NCI-H187 treated with DMSO at 0.1 percent for 48 hours (cell line): ENCODE measurements around the gene HRAS.
"Not testable (repeated sequence)": the region's sequence is repeated elsewhere in the genome, so short reads cannot be mapped to it uniquely, and the experiment has no call there.

ENCODE experiments used
- DNase-seq: peaks from one replicate; lab custom pipeline; 2025; lab: John Stamatoyannopoulos, UW

HRAS gene

DNA sequence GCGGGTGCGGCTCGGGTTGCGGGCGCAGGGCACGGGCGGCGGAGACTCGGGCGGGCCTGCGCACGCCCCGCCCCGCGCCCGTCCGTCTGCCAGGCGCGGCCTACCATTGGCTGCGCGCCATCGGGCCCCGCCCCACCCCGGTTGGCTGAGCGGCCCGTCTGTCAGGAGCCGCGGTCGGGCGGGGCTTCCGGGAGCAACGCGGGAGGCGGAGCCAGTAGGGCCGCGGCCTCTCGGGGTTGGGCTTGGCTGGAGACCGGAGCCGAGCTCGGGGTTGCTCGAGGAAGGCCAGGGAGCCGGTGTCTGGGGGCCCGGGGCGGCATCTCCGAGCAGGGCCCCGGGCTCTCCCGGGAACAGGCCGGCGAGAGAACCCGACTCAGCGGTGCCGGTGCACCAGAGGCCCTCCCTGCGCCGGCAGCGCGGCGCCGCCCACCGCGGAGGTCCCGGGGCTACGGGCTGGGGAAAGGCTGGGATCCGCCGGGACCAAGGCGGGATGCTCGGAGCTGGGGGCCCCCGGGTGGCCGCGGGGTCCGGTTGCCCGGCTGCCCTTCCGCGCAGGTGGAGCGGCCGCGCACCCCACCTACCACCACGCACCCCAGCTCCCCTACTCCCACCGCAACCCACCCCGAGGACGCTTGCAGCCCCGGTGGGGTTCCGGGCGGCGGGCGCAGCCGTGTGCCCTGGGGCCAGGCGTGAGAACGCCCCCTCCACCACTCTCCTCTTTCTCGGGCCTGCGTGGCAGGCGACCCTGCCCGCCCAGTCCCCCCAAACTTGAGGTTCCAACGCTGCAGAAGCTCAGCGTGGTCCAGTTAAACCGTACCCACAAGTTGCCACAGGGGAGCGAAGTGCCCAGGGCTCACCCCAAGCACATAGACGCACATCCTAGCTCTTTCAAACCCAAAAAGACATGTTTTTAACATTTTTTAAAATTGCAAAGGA, at the start of gene HRAS:
TSS of gene HRAS (minus strand) at position 58 of the 936 bp plus-strand sequence.
- peak; percentile 34 for DNase-seq

GRCh38 chr11:584287-584686, 48.9 kb upstream of the HRAS start:
- no peak for DNase-seq

GRCh38 chr11:581752-582151, 46.4 kb upstream of the HRAS start:
- DNase-seq = no peak

- DNase-seq = no peak
These were observed 46.0 kb upstream of the HRAS start for GRCh38 chr11:581342-581741.

- no peak for DNase-seq
These were observed 44.6 kb upstream of the HRAS start for GRCh38 chr11:579830-580601.

DNA sequence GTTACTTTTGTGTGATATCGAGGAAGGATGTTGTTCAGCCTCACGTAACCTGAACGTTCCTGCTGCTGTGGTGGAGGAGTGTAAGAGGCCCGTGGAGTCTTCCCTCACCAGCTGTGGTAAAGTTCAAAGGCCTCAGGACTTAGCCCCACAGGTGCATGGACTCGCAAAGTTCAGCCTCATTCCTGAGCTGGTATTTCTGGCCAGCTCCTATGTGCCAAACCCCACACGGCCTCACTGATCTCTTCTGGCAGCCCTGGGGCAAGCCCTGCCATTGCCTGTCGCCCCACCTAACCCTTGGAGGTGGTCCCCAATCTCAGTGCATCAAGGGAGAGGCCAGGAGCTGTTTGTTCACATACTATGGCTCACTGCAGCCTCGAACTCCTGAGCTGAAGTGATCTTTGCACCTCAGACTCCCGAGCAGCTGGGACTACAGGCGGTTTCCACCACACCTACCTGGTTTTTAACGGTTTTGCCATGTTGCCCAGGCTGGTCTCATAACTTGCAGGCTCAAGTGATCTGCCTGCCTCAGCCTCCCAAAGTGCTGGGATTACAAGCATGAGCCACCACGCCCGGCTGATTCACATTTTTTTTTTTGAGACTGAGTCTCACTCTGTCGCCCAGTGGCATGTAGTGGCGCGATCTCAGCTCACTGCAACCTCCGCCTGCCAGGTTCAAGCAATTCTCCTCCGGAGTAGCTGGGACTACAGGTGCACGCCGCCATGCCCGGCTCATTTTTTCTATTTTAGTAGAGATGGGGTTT, 43.1 kb upstream of the HRAS start:
- DNase-seq = no peak

DNA sequence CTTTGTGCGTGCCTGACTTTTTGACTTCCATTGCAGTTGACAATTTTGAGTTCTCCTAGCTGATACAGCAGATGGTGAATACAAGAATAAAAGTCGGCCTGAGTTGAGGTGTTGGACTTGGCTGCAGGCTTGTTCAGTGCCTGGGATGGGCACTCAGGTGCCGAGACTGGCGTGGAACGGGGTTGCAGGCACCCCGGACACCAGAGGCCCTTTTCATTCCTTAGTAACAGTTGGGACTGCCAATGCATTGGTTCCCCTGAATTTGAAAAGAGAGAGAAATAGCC, 42.2 kb upstream of the HRAS start:
- DNase-seq = no peak

- DNase-seq = no peak
These were observed 41.6 kb upstream of the HRAS start for GRCh38 chr11:576811-577610.

DNA sequence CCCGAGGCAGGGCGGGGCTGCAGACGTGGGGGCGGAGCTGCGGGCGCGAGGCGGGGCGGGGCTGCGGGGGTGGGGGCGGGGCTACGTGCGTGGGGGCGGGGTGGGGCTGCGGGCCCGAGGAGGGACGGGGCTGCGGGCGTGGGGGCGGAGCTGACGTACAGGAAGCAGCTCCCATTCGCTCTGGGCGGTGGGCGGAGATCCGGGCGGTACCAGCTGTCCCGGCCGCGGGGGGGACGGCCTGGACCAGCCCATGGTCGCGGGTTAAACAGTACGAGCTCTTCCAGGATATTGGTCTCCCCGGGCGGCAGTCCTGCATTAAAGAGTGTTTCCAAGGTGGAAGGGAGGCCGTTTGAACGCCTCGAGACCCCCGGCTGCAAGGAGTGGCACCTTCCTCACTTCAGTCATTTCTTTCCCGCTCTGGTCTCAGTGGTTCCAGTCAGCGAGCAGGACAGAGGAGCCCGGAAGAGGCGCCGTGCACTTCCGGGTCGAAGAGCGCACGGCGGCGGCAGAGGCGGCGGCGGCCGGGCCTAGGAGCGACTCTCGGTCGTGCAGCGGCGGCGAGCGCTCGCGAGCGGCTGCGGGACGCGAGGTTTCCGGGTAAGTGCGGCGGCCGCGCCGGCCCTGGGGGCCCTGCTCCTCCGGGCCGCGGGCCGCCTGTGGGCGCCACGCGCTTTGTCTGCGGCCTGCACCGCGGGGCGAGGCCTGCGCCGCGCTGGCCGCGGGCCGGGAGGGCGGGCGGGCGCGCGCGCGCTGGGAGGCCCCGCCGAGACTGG, 40.8 kb upstream of the HRAS start, which contains the start of gene PHRF1:
TSS of gene PHRF1 (plus strand) at position 475 of the 773 bp plus-strand sequence. CDS start 5,043 bp downstream, outside the sequence.
- peak; percentile 81 for DNase-seq

DNA sequence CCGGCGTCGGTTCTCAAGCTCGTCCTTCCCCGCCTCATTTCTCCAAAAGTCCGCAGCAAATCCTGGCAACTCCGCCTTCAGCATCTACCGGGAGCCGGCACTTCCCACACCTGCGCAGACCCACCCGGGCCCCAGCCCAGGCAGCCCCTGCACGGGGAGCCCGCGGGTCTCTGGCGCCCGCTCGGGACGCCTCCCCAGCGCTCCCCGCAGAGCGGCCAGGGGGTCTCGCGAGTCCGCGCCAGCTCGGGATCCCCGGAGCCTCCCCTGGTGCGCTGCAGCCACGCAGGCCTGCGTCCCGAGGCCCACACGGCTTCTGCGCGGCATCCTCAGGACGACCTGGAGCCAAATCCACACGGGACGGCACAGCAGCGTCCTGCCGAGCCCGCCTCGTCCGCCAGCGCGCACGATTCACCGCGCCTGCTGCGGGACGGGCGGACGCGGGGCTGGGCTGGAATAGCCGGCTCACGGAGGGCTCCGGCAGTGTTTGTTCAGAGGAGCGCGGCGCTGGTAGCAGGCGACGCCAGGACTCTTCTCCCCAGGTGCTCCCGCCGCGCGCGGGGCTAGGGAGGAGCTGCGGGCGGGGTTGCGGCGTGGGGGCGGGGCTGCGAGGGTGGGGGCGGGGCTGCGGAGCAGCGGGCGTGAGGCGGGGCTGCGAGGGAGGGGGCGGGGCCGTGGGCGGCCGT, 40.1 kb upstream of the HRAS start:
- DNase-seq = no peak

DNA sequence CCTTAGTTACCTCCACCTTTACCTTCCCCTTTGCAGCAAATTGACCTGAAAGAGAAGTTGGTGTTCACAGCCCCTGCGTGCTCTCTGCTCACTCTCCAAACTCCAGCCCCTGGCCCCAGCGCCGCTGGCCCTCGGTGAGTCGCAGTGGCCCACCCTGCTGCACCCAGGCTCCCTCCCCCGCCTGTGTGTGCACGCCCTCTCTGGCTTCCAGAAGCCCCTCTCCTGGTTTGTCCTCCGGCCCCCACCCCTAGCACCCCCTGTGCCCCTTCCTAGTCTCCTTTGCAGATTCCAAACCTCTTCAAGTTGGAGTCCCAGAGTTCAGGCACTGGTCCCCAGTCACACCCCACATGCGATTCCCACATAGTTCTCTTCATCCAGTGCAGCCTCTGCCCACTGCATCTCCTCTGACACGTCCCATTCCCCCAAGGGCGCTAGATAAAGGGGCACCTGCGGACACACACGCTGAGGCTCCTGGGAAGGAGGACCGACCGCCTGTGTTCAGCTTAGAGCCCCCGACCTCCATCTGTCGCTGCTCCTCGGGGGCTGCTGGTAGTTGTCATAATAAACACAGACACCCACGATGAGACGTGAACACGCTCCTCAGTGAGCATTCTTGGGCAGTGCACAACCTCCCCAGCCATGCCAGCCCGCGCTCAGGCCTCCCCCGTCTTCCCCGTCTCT, 39.4 kb upstream of the HRAS start:
- DNase-seq = no peak

DNA sequence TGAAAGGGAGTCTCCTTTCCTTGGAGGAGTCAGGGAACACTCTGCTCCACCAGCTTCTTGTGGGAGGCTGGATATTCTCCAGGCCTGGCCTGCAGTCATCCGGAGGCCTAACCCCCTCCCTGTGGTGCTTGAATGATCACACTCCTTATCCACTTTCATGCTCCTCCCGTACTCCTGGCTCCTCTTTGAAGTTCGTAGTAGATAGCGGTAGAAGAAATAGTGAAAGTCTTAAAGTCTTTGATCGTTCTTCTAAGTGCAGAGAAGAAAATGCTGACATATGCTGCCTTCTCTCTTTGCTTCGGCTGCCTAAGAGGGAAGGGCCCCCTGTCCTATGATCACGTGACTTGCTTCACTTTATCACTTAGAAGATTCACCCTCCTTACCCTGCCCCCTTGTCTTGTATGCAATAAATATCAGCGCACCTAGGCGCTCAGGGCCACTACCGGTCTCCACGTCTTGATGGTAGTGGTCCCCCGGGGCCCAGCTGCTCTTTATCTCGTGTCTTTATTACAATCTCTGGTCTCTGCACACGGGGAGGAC, 38.7 kb upstream of the HRAS start:
- DNase-seq = not testable (repeated sequence)

DNA sequence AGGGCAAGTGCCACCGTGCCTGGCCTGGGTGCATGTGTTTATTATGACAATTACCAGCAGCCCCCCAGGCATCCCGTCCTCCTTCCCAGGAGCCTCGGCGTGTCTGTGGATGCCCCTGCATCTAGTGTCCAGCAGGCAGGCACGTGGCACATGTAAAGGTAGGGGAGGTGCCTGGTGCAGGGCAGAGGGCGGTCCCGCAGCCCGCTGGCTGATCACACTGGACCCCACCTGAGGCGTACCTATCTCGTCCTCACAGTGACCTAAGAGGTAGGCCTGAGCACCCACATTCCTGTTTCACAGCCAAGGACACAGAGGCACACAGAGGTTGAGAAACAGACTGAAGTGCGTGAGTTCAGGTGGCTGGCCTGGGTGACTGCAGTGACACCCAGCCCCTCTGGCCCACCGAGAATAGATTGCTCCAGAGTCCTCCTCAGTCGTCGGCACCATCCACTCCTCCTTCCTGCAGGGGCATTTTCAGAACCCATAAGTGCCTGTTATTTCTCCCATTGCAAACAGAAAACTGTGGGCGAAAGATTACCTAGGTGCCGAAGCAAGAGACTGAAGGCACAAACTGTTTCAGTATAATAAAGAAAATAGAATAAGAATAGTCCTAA, 37.9 kb upstream of the HRAS start:
- DNase-seq = no peak

GRCh38 chr11:571802-572185, 36.4 kb upstream of the HRAS start:
- DNase-seq = no peak

DNA sequence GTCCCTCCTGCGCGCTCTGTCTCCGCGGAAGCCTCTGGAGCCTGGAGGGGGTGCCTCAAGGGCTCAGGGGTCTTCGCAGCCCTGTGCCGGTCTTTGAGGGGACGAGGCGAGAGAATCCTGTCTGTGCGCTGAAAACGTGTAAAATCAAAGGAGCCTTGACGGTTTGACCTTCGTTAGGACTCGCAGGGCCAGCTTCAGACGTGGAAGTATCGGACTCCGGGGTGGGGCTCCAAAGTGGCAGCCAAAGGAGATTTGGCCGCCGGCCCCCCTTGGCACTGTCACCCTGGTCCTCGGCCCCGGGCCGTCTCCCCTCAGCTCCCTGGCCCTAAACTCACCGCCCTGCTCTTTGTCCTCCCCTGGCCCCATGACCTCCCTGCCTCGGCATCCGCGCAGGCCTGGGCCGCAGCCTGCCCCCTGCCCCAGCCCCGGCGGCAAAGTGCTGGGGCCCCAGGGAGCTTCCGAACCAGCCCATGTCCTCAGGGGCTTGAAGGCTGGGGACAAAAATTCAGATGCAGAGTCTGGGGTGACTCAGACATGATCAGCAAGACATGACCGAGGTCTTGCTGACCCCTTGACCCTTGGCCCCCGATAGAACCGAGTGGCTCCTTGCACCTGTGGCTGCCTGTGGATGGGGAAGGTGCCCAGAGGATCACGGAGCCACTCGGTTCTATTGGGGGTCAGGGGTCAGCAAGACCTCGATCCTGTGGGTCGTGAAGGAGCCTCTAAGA, 33.9 kb upstream of the HRAS start:
- DNase-seq = no peak

DNA sequence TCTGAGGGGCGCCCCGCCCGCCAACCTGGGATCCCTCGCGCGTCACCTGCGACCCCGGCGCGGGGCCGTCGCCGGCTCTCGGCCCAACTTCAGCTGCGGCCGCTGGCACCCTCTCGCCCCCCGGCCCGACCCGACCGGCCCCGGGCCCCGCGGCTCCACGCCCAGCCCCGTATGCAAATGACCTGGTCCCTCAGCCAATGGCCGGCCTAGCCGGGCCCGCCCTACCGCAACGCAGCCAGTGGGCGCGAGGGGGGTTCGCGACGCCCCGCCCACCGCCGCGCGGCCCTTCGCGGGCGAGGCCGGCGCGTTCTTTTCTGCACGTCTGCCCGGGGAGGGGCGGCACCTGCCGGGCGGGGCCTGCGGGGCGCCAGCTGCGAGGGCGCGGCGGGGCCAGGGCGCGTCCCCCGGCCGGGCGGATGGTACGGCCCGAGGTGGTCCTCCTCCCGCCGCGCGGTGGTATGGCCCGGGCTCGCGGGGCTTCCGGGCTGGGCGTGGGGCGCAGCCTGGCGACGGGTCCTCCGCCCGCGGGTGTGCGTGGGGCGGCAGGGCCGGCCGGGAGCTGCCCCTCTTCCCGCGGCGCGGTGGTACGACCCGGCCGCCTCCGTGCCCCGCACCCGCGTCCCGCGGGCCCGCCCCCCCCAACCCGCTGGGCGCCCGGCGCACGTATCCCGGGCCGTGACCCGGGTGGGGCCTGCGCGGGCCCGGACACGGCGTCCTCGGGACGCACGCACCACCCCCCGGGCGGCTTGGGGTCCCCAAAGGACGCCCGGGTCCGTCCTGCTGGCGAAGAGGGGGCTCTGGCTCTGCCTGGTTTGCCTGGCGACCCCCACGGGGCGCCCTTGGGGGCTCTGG, 33.2 kb upstream of the HRAS start:
- DNase-seq = peak; percentile 72

GRCh38 chr11:567629-568292, 32.4 kb upstream of the HRAS start:
- no peak for DNase-seq
